22Rv1 (cell line): ENCODE data around the gene DHRS3.

Experiments used
- ZFX ChIP-seq: fragments of 450-650 bp; IDR thresholded peaks from 2 replicates; pipeline ENCODE4 v1.6.1; 2017; ENCODE audit warnings: antibody characterized with exemption, borderline replicate concordance
- TF ChIP-seq, protein P1 (sequence below): fragments of 450-650 bp; IDR thresholded peaks from 2 replicates; pipeline ENCODE4 v1.5.1; 2017; ENCODE audit warnings: mild to moderate bottlenecking

DNA sequence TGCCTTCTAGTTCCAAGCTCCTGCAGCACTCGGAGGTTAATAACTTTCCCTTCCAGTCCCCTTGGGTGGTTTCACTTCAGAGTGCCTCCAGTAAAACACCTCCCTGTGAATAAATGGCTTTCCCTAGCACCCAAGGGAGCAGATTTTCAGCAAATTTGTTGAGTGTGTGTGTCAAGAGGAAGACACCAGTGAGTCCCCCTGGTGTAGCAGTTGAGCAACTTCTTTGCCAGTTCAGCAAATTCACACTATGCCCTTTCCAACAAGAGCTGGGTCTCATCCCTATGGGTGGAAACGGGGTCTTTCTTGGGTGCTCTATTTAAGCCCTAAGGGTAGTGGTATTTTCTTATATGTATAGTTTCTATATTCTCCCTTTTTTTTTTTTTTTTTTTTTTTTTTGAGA is 25.1 kb upstream of the DHRS3 start:
- TF ChIP-seq, protein P1, sequence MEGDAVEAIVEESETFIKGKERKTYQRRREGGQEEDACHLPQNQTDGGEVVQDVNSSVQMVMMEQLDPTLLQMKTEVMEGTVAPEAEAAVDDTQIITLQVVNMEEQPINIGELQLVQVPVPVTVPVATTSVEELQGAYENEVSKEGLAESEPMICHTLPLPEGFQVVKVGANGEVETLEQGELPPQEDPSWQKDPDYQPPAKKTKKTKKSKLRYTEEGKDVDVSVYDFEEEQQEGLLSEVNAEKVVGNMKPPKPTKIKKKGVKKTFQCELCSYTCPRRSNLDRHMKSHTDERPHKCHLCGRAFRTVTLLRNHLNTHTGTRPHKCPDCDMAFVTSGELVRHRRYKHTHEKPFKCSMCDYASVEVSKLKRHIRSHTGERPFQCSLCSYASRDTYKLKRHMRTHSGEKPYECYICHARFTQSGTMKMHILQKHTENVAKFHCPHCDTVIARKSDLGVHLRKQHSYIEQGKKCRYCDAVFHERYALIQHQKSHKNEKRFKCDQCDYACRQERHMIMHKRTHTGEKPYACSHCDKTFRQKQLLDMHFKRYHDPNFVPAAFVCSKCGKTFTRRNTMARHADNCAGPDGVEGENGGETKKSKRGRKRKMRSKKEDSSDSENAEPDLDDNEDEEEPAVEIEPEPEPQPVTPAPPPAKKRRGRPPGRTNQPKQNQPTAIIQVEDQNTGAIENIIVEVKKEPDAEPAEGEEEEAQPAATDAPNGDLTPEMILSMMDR = no peak
- no peak for TF ChIP-seq ZFX
